ENCODE data around the gene CCDC150. TPM values are rescaled to one million over a fixed set of nuclear protein-coding genes. Genes with fewer than 3 reads are reported as not detected.

Gene CCDC150
- 10 to 100 TPM; 11.6 to 21.5 TPM for total RNA-seq

DNA sequence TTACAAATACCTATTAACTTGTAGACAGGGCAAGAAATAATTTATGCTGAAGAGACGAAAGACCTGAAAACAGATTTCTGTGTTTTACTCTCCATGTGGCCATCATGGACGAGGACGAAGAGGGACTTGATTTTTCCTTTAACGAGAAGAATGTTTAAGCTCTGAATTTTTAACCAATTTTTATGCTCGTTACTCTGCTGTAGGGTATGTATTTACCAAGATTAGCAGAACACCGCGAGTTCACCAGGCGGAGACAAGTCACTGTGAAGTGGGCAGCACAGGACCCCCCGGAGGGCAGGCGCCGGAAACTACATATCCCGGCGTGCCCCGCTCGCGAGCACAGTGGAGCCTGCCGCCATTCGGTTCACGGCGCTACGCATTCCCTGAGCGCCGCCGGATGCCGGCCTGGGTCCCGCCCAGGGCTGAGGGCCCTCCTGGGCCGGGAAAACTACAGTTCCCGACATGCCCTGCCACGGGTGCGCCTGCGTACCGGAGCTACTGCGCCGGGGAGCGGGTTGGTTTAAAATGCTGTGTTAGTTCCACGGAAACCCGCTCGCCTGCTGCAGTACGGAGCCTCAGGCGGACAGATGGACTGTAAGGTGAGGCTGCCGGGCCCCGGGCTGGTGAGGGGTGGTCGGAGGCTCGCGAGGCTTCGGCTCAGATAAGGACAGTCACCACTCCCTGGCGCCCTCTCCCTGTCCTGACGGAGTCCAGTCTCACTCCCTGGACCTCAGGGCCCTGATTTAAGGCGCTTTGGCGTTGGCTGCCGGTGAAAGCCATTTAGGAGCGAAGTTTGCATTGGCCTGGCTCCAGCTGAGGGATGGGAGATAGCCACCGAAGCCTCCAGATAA, at the start of gene CCDC150:
CCDC150 (plus strand) TSS at position 536 of the 851 bp plus-strand sequence; CDS start at position 588, 52 bp downstream.
- peak; percentile 100 for ATAC-seq (replicated peaks)
- Mint-ChIP-seq H3K4me1 (peaks cover 11% of the 10 kb centered on the region), H3K36me3 (ENCODE audit: low read depth) (no peaks in the 10 kb centered on the region), H3K27me3 (no peaks in the 10 kb centered on the region), H3K9me3 (no peaks in the 10 kb centered on the region), H3K4me3 (peak within 1 kb of the TSS; percentile 93), H3K27ac (peak within 1 kb of the TSS; percentile 81)

DNA sequence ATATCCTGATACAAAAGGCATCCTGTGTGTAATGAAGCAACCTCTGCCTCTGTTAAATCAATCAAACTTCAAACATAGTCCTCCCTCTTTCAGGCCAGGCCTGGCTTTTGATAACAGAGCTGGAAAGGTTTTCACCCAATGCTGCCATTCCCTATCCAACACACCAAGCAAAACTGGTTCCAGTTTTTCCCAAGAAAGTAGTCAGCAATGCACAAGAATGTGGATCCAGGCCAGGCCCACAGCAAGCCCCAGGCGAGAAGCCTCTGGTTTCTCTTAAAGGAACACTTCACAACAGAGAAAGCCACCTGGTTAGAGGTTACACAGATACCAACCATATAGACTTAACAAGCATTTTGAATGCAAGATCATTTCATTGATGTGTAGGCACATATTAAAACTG, 49.2 kb upstream of the CCDC150 start:
- H3K27me3 Mint-ChIP-seq, result peaks cover 69% of the 10 kb centered on the region
- no peak overlapping the region for H3K27ac Mint-ChIP-seq
- H3K9me3 Mint-ChIP-seq, result peaks cover 9% of the 10 kb centered on the region
- no peak overlapping the region for H3K4me3 Mint-ChIP-seq
- H3K4me1 Mint-ChIP-seq, result no peaks in the 10 kb centered on the region
- no peaks in the 10 kb centered on the region for H3K36me3 Mint-ChIP-seq (ENCODE audit: low read depth)
- no peak for ATAC-seq (replicated peaks)

DNA sequence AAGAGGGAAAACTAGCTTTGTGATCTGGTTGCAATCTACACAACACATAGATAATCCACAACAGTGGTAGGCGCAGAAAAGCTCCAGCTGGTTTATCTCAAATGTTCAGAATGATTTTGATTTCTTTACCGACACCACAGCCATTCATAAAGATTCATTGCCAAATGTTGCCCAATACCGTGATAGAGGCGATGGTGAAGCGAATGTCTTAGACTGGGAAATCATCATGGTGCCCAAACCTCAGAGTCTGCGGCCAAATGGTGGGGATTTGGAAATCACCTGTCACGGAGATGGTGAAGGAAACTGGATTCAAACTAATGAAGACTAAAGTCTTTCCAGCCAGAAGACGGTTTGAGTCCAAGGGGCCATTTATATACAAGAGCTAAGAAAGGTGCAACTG, 48.5 kb upstream of the CCDC150 start:
- H3K36me3 Mint-ChIP-seq (ENCODE audit: low read depth), result no peaks in the 10 kb centered on the region
- H3K4me1 Mint-ChIP-seq, result no peaks in the 10 kb centered on the region
- no peak for ATAC-seq (replicated peaks)
- no peak overlapping the region for H3K27ac Mint-ChIP-seq
- H3K9me3 Mint-ChIP-seq, result peaks cover 7% of the 10 kb centered on the region
- H3K27me3 Mint-ChIP-seq, result peaks cover 71% of the 10 kb centered on the region
- H3K4me3 Mint-ChIP-seq, result no peak overlapping the region

- no peak for ATAC-seq (replicated peaks)
- Mint-ChIP-seq H3K27me3 (peaks cover 72% of the 10 kb centered on the region), H3K9me3 (peaks cover 4% of the 10 kb centered on the region), H3K36me3 (ENCODE audit: low read depth) (no peaks in the 10 kb centered on the region), H3K4me3 (peak overlapping the region; percentile 71), H3K27ac (no peak overlapping the region), H3K4me1 (no peaks in the 10 kb centered on the region)
Measured at GRCh38 chr2:196591621-196592022, 47.9 kb upstream of the CCDC150 start.

GRCh38 chr2:196592331-196592910, 47.1 kb upstream of the CCDC150 start:
- no peaks in the 10 kb centered on the region for H3K36me3 Mint-ChIP-seq (ENCODE audit: low read depth)
- no peaks in the 10 kb centered on the region for H3K9me3 Mint-ChIP-seq
- H3K27ac Mint-ChIP-seq, result no peak overlapping the region
- peak overlapping the region; percentile 71 for H3K4me3 Mint-ChIP-seq
- no peak for ATAC-seq (replicated peaks)
- H3K4me1 Mint-ChIP-seq, result no peaks in the 10 kb centered on the region
- peaks cover 75% of the 10 kb centered on the region for H3K27me3 Mint-ChIP-seq

- no peaks in the 10 kb centered on the region for H3K4me1 Mint-ChIP-seq
- H3K36me3 Mint-ChIP-seq (ENCODE audit: low read depth), result no peaks in the 10 kb centered on the region
- peaks cover 70% of the 10 kb centered on the region for H3K27me3 Mint-ChIP-seq
- peak within 1 kb of the TSS; percentile 71 for H3K4me3 Mint-ChIP-seq
- no peaks in the 10 kb centered on the region for H3K9me3 Mint-ChIP-seq
- no peak within 1 kb of the TSS for H3K27ac Mint-ChIP-seq
- ATAC-seq (replicated peaks), result peak; percentile 31
Measured at GRCh38 chr2:196592911-196593881, 46.3 kb upstream of the CCDC150 start, which contains the start of gene HECW2. TSS of gene HECW2 (minus strand) at chr2:196593554.

DNA sequence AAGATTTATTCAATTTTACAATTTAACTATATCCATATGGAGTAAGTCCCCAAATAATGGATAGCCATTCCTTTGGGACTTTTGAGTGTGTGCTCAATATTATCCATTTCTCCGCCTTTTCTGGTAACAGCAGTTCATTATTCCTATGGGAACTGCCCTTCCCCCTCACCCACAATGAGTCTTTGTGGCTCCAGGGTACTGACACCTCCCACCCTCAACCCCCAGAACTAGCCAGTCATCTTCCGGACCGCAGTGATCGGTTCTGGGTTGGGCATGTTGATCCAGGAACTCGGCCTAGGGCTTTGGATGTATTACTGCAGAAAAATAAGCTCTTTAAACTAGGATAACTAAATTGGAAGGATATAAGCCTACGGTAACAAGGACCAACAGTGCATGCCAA, 45.4 kb upstream of the CCDC150 start:
- peaks cover 64% of the 10 kb centered on the region for H3K27me3 Mint-ChIP-seq
- no peaks in the 10 kb centered on the region for H3K9me3 Mint-ChIP-seq
- H3K36me3 Mint-ChIP-seq (ENCODE audit: low read depth), result no peaks in the 10 kb centered on the region
- no peak overlapping the region for H3K27ac Mint-ChIP-seq
- H3K4me3 Mint-ChIP-seq, result peak overlapping the region; percentile 42
- no peaks in the 10 kb centered on the region for H3K4me1 Mint-ChIP-seq
- no peak for ATAC-seq (replicated peaks)

DNA sequence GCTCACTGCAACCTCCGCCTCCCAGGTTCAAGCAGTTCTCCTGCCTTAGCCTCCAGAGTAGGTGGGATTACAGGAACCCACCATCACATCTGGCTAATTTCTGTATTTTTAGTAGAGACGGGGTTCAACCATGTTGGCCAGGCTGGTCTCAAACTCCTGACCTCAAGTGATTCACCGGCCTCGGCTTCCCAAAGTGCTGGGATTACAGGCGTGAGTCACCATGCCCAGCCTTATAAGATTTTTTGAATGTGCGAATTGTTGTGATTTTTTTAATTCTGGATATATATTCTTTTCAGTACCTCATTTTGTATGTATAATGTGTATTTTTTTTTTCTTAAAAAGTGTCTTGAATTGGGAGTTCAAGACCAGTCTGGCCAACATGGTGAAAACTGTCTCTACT, 42.0 kb upstream of the CCDC150 start:
- no peaks in the 10 kb centered on the region for H3K36me3 Mint-ChIP-seq (ENCODE audit: low read depth)
- no peak overlapping the region for H3K4me3 Mint-ChIP-seq
- no peak for ATAC-seq (replicated peaks)
- H3K9me3 Mint-ChIP-seq, result no peaks in the 10 kb centered on the region
- H3K4me1 Mint-ChIP-seq, result no peaks in the 10 kb centered on the region
- H3K27me3 Mint-ChIP-seq, result peaks cover 36% of the 10 kb centered on the region
- no peak overlapping the region for H3K27ac Mint-ChIP-seq

- H3K27ac Mint-ChIP-seq, result no peak overlapping the region
- no peak overlapping the region for H3K4me3 Mint-ChIP-seq
- H3K4me1 Mint-ChIP-seq, result no peaks in the 10 kb centered on the region
- ATAC-seq (replicated peaks), result no peak
- no peaks in the 10 kb centered on the region for H3K36me3 Mint-ChIP-seq (ENCODE audit: low read depth)
- H3K9me3 Mint-ChIP-seq, result no peaks in the 10 kb centered on the region
- peaks cover 36% of the 10 kb centered on the region for H3K27me3 Mint-ChIP-seq
Measured at GRCh38 chr2:196598412-196598811, 41.1 kb upstream of the CCDC150 start.

DNA sequence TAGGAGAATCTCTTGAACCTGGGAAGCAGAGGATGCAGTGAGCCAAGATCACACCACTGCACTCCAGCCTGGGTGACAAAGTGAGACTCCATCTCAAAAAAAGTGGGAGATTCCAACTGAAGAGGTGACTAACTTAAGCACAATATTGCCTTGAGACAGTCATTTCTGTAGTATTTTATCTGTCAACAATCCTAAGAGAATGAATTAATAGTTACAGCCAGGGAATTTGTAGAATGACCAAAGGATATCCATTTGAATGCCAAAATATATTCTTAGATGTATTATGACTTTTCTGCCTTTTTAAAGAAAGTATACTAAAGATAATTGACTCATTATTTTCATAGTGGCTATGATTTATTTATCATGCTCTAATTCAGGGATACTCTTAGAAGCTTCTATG, 40.7 kb upstream of the CCDC150 start:
- Mint-ChIP-seq H3K27ac (no peak overlapping the region), H3K9me3 (no peaks in the 10 kb centered on the region), H3K4me3 (no peak overlapping the region), H3K27me3 (peaks cover 32% of the 10 kb centered on the region), H3K36me3 (ENCODE audit: low read depth) (no peaks in the 10 kb centered on the region), H3K4me1 (no peaks in the 10 kb centered on the region)
- ATAC-seq (replicated peaks), result no peak

GRCh38 chr2:196601430-196602306, 37.8 kb upstream of the CCDC150 start:
- ATAC-seq (replicated peaks), result no peak
- H3K4me1 Mint-ChIP-seq, result no peaks in the 10 kb centered on the region
- no peak overlapping the region for H3K27ac Mint-ChIP-seq
- H3K27me3 Mint-ChIP-seq, result peaks cover 6% of the 10 kb centered on the region
- H3K36me3 Mint-ChIP-seq (ENCODE audit: low read depth), result no peaks in the 10 kb centered on the region
- H3K9me3 Mint-ChIP-seq, result no peaks in the 10 kb centered on the region
- H3K4me3 Mint-ChIP-seq, result no peak overlapping the region

- Mint-ChIP-seq H3K9me3 (no peaks in the 10 kb centered on the region), H3K27me3 (no peaks in the 10 kb centered on the region), H3K4me3 (no peak overlapping the region), H3K27ac (no peak overlapping the region), H3K4me1 (no peaks in the 10 kb centered on the region), H3K36me3 (ENCODE audit: low read depth) (no peaks in the 10 kb centered on the region)
- ATAC-seq (replicated peaks), result no peak
Measured at GRCh38 chr2:196604196-196604595, 35.3 kb upstream of the CCDC150 start.

DNA sequence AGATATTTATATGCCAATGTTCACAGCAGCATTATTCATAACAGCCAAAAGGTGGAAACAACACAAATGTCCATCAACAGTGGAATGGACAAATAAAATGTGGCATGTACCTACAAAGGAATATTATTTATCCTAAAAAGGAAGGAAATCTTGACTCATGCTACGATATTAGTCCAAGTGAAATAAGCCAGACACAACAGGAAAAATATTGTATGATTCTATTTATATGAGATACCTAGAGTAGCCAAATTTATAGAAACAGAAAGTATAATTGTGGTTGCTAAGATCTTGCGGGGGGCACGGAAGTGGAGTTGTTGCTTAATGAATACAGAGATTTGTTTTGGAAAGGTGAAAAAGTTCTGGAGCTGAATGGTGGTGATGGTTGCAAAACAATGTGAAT, 33.0 kb upstream of the CCDC150 start:
- ATAC-seq (replicated peaks), result no peak
- Mint-ChIP-seq H3K4me1 (no peaks in the 10 kb centered on the region), H3K9me3 (no peaks in the 10 kb centered on the region), H3K36me3 (ENCODE audit: low read depth) (no peaks in the 10 kb centered on the region), H3K27ac (no peak overlapping the region), H3K27me3 (no peaks in the 10 kb centered on the region), H3K4me3 (no peak overlapping the region)

- no peak for ATAC-seq (replicated peaks)
- no peaks in the 10 kb centered on the region for H3K36me3 Mint-ChIP-seq (ENCODE audit: low read depth)
- no peaks in the 10 kb centered on the region for H3K9me3 Mint-ChIP-seq
- no peaks in the 10 kb centered on the region for H3K27me3 Mint-ChIP-seq
- no peaks in the 10 kb centered on the region for H3K4me1 Mint-ChIP-seq
- no peak overlapping the region for H3K4me3 Mint-ChIP-seq
- H3K27ac Mint-ChIP-seq, result no peak overlapping the region
Measured at GRCh38 chr2:196607073-196607472, 32.4 kb upstream of the CCDC150 start.
